GM19351 (cell line): ENCODE data around the gene TEX261.
"Not testable (repeated sequence)": the region's sequence is repeated elsewhere in the genome, so short reads cannot be mapped to it uniquely, and the experiment has no call there.

Source experiments
- ATAC-seq: cut with Tn5 transposase; IDR thresholded peaks from one replicate; pipeline ENCODE4 v1.9.1; 2021; ENCODE audit warnings: mild to moderate bottlenecking, moderate library complexity; ENCODE audit not compliant: unreplicated experiment

Gene TEX261

DNA sequence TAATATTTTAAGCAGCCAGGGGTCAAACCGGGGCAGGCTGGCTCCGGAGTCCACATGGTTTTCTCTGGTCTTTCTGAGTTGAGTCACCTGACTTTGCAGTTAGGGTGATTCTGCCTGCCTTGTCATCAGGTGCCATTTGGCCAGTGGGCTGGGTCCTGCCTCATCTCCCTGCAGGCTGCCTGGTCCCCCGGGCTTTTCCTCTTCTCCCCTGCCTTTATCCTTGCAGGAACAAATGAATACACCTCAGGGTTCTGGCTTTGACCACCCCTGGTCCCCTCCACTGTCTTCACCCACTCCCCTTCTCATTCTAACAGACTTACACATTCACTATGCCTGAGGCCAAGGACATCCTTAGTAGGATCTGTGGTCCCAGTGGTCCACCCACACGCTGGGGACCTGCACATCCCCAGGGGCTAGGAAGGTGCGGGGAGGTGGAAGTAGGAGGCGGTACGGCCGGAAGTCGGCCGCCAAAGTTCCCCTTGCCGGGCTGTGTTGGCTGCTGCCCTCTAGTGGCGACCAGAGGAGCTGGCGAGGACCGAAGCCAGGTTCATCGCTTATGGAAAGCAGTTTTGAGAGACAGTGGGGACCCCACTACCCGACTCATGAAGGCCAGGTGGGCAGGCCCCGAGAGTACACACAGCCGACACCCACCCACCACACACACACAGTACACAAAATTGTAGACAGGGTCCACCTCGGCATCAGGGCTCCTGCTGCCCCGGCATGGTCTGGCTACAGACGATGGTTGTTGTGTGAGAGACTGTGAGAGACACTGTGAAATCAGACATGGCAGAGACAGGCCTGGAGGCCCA lies 6.3 kb upstream of the TEX261 start:
- peak; percentile 98 for ATAC-seq

DNA sequence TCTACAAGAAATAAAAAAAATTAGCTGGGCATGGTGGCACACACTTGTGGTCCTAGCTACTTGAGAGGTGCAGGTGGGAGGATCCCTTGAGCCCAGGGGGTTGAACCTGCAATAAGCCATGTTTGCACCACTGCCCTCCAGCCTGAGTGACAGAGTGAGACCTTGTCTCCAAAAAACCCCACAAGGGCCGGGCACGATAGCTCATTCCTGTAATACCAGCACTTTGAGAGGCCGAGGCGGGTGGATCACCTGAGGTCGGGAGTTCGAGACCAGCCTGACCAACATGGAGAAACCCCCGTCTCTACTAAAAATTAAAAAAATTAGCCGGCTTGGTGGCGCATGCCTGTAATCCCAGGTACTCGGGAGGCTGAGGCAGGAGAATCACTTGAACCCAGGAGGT lies 5.3 kb upstream of the TEX261 start:
- ATAC-seq = not testable (repeated sequence)

DNA sequence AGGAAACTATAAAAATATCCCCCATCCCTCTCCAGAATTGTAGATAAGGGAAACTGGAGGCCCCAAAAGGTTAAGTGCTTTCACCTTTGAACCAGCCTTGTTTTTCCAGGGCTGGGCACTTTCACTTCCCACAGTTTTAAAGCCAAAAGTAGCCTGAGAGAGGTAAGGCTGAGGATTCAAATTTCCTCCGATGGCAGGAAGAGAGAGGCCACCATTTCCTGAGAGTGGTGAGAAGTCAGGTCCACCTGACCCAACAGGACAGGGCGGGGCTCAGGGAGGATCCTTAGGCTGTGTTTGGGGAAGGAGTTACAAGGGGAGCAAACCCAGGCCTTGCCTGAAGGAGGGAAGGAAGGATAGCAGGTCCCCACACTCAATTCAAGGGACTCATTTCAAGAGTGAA lies 4.7 kb upstream of the TEX261 start:
- ATAC-seq = no peak

DNA sequence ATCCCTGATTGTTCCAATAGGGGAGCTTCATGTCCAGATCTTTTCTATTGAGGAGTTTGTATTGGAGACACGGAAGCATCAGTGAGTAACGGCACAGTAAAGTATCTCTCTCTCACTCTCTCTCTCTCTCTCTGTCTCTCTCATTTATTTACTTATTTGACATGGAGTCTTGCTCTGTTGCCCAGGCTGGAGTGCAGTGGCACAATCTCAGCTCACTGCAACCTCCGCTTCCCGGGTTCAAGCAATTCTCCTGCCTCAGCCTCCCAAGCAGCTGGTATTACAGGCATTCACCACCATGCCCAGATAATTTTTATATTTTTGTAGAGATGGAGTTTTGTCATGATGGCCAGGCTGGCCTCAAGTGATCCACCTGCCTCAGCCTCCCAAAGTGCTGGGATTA lies 4.2 kb upstream of the TEX261 start:
- not testable (repeated sequence) for ATAC-seq

DNA sequence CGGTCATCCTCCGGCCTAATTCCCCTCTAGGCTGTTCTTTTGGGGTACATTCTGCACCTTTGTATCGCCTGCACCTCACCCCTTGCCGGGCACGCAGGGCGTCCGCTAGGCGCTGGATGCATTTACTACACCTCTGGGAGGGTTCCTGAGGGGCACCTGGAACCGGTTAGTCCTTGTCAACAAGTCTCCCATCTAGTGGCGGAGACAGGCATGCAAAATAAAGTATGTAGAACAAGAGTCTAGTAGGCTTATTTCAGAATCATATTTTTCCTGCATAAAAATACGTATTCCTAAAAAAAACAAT lies 705 bp upstream of the TEX261 start:
- ATAC-seq = peak; percentile 56

DNA sequence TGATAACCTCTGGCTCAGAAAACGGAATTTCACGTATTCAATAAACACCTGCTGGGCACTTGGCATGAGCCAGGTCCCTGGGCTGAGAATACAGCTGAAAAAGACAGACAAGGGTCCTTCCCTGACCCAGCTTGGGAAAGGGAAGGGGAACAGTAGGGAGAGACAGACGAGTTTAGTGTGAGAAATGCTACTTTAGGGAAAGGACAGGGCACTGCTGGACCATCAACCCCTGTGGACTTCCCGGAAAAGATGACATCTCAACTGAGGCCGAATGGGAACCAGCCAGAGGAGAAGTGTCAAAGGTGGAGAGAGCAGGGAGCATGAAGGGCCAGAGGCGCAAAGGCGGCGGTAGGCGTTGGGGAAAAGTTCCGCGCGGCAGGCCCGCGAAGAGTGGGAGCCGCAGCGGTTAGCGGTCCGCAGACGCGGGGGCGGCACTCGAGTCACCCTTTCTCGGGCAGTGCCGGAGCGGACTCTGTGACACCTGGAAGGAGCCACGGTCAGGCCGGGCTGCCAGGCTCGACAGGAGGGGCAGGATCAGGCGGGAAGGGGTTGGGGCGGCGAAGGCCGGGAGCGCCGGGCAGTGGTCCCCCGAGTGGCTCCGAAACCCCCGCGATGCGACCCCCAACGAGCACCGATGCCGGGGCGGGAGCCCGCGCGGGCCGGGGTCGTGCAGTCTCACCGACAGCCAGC lies 519 bp downstream of the TEX261 start:
- peak; percentile 31 for ATAC-seq

DNA sequence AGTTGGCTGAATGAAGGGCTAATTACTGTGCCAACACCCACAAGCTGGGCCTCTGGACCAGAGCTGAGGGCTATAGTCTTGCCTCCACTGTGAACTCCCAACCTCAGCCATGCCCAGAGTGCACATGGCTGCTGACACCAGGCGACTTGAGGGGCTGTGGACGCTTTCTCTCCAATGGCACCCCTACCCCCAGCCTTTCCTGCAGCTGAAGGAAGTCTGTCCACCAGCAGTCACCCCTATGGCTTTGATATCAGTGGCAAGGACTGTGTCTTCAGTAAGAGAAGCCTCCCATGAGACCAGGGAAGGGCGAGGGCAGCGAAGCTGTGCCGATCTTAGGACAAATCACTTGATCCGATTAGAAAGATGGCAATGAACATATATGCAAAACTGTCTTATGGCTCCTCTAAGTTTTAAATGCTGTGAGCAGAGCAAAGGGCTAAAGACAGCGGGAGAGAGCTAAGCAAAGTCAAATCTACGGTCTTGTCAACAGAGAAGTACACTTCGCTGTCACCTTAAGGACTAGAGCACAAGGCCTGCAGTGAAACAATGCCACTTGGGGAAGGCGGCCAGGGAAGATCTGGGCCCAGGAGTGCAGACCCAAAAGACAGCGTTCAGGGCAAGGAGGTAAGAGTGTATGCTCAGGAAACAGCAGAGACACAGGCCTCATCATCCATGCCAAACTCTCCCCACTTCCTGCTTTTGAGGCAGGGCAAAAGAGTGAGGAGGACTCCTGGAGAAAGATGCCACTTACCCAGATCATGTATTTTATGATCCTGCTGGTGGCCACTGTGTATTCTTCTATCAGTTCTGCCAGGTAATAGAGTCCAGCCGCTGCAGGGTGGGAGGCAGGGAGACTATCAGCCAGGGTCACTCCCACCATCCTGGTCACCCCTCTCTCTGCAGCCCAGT lies 1.5 kb downstream of the TEX261 start:
- no peak for ATAC-seq

DNA sequence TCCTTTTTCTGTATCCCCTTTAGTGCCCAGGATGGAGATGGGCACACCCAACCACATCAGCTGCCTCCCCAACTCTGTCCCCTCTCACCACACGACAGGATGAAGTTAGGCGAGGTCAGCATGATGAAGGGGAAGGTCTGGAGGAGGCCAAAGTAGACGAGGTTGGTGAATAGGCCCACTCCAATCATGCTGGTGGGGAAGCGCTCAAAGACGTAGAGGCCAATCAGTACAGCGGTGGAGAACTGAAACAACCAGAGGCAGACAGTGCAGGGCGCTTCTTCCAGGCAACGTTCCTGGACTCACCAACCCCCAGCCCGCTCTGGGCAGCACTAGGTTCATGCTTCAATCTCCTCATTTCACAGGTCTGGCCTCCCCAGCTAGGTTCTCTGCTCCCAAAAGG lies 2.9 kb downstream of the TEX261 start:
- ATAC-seq = no peak

DNA sequence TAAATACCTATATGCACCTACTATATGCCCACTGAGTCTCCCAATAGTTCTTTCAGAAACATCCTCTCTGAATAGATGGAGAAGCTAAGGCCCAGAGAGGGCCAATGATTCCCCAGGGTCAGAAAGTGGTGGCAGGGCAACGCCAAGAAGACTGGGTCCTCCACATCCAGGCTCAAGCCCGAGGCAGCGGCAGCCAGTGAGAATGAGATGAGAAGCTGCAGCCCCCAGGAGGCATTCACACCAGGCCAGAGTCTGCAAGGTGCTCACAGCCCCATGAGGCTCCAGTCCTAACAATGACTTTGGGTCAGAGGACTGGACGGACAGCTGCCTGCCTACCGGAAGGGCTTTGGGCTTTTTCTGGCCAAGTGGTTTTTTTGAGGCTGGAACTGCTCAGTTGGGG lies 3.5 kb downstream of the TEX261 start:
- no peak for ATAC-seq

DNA sequence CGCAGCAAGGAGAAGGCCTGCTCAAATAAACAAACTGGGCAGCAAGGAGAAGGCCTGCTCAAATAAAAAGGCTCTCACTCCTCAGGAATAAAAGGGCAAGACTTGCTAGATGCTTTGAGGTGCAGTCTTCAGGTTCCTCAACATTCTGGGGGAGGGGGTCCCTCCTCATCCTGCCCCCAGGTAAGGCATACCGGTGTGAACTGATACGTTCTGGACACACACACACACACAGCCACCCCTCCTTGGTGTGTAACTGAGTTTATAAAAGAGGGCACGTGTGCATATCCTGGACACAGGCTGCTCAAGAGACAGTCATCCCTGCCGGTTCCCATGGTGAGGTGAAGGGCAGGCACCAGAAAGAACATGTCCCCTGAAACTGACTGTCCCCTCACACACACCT lies 4.5 kb downstream of the TEX261 start:
- no peak for ATAC-seq

DNA sequence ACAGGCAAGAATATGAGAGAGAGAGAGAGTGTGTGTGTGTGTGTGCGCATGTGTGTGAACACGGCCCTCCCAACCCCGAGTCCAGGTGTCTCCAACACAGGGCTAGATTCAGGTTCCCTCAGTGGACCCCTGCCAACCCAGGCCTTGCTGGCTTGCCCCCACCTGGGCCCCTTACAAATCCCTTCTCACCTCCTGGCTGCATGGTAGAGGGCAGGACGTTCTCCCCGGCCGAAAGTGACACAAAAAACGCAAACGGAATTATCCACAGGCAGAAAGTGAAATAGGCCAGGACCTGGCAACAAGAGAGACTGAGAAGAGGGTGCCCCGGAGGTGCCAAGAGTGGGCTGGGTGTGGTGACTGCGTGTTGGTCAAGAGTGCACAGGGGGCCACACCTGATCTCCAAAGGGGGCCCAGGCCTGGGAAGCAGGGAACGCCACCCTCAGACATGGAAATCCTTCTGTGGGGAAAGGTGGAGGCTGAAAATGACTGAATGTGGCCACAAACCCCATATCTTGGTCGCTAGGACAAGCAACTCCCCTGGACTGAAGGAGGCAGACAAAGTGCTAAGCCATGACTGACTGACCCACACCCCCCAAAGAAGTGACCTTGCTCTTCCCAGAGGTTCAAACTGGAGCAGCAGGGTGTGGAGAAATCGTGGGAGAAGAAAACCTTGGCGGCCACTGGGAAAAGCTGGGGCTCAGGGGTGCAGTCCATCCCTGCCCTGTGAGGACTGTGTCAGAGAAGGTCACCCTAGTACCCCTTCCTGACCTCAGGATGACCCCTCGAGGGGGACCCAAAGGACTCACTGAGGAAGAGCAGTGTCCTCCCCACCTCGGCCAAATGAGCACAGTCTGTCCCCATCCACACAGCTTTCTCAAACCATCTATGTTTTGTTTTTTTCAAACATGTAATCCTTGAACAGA lies 5.7 kb downstream of the TEX261 start:
- no peak for ATAC-seq

DNA sequence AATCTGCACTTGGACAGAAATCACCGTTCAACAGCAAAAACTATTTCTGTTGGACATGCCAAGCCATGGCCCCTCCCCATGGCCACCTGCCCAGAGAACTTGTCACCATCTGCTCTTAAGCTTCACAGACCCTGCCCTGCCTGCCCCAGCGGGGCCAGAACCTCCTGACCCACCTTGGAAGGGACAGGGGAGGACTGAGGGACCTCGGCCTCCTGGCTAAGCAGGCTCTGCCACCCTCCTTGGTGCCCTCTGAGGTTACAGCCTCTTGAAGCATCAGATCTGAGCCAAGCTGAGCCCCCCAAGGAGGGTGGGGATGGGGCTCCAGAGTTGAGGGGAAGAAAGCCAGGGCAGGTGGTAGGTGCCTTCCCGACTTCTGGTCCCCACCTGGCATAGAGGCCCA lies 6.5 kb downstream of the TEX261 start:
- ATAC-seq = no peak

DNA sequence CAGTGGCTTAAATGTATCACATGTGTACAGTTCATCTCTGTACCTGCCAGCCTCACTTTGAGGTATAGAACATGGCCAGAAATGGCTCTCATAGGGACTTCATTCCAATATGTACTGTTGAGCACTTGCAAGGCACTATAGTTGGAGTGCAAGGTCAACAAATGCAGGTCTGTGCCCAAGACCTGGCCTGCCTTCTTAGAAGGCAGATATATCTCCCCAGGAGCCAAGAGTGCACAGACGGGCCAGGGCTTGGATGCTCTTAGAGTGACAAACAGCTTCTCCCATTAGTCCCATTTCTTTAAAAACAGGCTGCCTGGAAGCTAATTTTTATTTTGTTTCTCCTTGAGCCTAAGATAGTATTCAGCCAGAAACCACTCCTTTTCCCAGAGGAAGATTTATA lies 7.3 kb downstream of the TEX261 start:
- ATAC-seq = no peak

DNA sequence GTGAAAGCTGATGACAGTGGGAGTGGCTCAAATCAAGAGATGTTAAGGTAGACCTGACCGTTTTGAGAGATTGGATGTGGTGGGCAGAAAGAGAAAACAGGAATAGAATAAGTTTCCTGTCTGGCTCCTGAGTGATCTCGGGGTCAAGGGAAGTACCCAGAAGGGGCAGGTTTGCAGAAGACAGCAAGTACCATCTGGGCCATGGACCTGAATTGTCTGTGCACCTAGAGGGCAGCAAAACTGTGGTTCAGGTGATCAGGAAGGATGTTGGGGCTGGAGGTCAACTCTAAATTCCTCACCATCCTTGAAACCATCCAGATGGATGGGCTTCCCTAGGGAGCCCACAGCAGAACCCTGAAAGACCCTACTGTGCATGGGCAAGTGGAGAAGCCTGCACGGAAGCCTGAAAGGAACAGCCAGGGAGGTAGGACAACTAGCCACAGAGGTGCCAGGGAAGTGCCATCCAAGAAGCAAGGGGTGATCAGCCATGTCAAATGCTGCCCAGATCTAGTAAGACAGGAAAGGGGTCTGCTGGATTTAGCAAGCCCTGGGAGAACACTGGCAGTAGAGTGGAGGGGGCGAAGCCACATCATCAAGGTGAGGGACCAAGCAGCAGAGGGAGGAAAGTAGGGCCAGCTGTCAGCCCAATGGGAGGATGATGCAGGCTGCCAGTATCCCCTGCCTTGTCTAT lies 8.0 kb downstream of the TEX261 start:
- ATAC-seq = no peak

DNA sequence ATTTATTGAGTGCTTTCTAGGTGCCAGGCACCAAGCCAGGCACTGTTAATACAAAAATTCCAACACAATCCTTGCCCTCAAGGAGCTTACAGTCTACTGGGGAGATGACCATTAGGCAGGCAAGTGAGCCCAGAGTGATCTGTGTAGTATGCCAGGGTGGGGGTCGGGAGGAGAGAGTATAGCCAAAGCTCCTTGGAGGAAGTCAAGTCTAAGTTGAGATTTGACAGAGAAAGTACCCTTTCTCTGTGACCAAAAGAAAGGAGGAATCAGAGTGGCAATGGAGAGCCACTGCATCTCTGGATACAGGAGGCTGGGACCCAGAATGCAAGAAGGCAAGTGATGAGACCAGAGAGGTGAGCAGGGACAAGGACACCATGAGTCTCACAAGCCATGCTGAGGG lies 8.7 kb downstream of the TEX261 start:
- ATAC-seq = no peak

DNA sequence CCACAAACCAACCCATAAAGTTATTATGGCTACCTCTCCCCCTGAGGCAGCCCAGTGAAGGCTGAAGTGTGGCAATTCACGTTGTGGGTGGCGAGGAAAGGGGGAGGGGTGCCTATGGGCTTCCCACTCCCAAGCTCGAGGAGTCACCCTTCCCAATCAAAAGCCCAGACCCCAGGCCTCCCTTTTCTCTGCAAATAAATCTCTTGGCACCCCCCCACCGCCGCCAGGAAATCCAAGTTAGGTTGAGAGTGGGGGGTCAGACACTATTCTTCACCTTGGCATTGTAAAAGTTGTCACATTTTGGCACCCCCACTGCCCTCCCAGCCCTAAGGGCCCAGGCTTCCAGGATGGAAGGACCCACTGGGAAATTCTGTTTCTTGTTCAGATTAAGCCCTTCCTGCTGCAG lies 9.4 kb downstream of the TEX261 start:
- ATAC-seq = no peak

DNA sequence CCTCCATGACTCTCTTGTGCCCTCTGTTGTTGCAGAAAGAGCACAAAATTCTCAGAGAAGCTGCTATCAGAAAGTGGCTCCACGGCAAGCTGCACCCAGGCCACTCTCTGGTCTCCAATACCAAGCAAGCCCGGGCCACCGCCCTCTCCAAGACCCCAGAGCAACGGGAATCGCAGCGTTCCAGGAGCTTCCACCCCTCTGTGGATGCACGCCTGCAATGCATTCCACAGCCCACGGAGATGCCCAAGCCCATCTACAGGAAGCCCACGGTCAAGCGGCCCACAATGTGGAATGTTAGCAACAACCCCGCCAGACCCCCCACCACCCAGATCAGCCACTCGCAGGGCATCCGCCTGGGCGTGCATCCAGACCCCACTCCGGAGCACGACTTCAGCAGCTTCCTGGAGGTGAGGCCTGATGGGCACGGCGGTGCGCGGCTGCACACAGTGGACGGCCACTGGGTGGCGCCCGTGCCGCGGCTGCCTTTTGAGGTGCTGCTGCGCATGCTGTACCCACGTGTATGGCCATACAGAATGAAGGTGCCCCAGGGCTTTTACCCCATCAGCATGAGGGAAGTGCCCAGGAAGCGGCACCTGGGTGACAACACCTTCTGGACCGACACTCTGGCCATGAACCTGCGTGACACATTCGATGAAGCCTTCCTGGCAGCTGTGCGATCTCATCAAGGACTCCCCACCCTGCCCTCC lies 9.9 kb downstream of the TEX261 start:
- ATAC-seq = peak; percentile 98

DNA sequence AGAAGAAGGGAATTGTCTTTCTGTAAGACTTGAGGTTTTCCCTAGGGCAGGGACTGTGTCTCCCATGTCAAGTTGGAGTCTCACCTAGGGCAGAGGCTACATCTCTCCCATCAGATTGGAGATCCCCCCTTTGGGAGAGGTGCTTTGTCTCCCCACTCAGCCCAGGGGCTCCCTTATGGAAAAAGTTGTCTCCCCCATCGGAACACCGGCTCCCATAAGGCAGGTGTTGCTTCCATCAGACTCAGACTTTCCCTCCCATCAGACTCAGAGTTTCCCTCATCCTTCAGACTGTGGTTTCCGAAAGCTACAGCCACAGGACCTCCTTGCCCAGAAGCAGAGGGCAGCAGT lies 10.5 kb downstream of the TEX261 start:
- ATAC-seq = no peak

DNA sequence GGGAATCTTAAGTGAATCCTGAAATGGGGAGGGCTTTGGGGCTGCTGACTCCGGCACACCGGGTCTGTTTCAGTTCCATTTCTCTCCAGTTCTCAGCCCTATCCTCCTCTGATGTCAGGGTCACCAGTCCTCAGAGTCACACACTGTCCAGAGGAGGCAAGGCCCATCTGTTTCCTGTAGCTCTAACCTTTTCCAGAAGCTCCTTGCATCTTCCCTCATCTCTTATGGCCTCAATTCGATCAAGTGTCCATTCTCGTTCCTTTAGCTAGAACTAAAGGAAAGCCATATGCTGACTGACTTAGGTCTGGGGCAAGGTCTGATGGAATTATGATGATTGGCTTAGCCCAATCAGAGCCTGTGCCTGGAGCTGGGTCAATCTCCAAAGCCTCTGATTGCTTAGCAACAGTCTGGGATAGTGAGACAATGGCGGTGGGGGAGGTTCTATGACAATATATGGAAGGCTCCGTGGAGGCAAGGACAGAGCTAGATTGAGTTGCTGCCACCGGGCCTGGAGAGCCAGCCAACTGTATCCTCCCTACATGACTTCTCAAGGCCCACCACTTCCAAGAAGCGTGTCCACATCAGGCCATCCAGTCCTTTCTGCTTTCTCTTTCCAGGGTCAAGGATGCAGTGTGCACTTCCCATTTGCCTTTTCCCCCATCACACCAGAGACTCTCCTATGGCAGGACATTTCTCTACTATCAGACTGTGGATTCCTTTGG lies 11.0 kb downstream of the TEX261 start:
- ATAC-seq = no peak
